ENCODE results near the gene WDPCP. TPM values are rescaled to one million over a fixed set of nuclear protein-coding genes. Genes with fewer than 3 reads are reported as not detected.
"Not testable (repeated sequence)": the region's sequence is repeated elsewhere in the genome, so short reads cannot be mapped to it uniquely, and the experiment has no call there.

The WDPCP gene
- total RNA-seq, 3 donors from 2014 or later = 5.3 to 15.4 (median 7.5) TPM

DNA sequence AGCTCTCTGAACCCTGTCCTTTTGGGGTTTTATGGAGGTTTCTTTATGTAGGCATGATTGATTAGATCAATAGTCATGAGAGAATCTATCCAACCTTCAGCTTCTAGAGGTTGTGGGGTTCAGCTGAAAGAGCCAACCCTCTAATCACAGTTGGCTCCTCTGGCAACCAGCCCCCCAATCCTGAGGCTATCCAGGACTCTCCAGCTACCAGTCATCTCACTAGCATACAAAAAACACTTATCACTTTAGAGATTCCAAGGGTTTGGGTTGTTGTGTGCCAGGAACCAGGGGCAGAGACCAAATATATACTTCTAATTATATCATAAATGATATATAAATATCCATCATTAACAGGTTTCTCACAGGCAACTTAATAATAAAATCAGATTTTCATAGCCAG, 11.7 kb downstream of the WDPCP start:
- Histone ChIP-seq H3K9me3 (peaks cover 12% of the 10 kb centered on the region), H3K4me3 (no peak overlapping the region), H3K4me1 (ENCODE audit: low read depth) (no peaks in the 10 kb centered on the region), H3K36me3 (ENCODE audit: low read depth) (no peaks in the 10 kb centered on the region)
- DNase-seq (no peak), ATAC-seq (no peak)
- intact Hi-C loops (cut with DNase I, micrococcal nuclease) = no loop called here
- TF ChIP-seq, protein P1, sequence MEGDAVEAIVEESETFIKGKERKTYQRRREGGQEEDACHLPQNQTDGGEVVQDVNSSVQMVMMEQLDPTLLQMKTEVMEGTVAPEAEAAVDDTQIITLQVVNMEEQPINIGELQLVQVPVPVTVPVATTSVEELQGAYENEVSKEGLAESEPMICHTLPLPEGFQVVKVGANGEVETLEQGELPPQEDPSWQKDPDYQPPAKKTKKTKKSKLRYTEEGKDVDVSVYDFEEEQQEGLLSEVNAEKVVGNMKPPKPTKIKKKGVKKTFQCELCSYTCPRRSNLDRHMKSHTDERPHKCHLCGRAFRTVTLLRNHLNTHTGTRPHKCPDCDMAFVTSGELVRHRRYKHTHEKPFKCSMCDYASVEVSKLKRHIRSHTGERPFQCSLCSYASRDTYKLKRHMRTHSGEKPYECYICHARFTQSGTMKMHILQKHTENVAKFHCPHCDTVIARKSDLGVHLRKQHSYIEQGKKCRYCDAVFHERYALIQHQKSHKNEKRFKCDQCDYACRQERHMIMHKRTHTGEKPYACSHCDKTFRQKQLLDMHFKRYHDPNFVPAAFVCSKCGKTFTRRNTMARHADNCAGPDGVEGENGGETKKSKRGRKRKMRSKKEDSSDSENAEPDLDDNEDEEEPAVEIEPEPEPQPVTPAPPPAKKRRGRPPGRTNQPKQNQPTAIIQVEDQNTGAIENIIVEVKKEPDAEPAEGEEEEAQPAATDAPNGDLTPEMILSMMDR (IDR thresholded peaks at IDR 0.05) = no peak

DNA sequence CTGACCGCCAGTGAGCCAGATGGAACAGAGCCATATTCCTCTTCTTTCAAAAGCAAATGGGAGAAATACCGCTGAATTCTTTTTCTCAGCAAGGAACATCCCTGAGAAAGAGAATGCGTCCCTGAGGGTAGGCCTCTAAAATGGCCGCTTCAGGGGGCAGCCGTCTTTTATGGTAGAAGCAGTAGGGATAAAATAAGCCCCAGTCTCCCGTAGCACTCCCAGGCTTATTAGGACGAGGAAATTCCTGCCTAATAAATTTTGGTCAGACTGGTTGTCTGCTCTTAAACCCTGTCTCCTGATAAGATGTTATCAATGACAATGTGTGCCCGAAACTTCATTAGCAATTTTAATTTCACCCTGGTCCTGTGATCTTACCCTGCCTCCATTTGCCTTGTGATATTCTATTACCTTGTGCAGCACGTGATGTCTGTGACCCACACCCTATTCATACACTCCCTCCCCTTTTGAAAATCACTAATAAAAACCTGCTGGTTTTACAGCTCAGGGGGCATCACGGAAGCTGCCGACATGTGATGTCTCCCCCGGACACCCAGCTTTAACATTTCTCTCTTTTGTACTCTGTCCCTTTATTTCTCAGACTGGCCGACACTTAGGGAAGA, 14.4 kb downstream of the WDPCP start:
- peaks cover 12% of the 10 kb centered on the region for H3K9me3 ChIP-seq
- intact Hi-C loops (cut with DNase I, micrococcal nuclease); H3K36me3 ChIP-seq (ENCODE audit: low read depth); ATAC-seq; DNase-seq; H3K4me3 ChIP-seq; H3K4me1 ChIP-seq (ENCODE audit: low read depth): not testable (repeated sequence)

DNA sequence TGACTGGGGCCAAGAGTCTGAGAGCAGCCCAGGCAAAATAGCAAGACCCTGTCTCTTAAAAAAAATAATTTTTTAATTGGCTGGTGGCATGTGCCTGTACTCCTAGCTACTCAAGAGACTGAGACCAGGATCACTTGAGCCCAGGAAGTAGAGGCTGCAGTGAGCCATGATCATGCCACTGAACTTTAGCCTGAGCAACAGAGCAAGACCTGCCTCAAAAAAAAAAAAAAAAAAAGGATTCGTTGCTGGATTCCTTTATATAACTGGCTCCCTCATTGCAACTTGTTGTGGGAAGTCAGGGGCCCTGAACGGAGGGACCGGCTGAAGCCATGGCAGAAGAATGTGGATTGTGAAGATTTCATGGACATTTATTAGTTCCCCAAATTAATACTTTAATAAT, 15.3 kb downstream of the WDPCP start:
- DNase-seq; ATAC-seq; H3K4me1 ChIP-seq (ENCODE audit: low read depth); H3K4me3 ChIP-seq; H3K36me3 ChIP-seq (ENCODE audit: low read depth); intact Hi-C loops (cut with DNase I, micrococcal nuclease): not testable (repeated sequence)
- H3K9me3 ChIP-seq = peaks cover 19% of the 10 kb centered on the region

DNA sequence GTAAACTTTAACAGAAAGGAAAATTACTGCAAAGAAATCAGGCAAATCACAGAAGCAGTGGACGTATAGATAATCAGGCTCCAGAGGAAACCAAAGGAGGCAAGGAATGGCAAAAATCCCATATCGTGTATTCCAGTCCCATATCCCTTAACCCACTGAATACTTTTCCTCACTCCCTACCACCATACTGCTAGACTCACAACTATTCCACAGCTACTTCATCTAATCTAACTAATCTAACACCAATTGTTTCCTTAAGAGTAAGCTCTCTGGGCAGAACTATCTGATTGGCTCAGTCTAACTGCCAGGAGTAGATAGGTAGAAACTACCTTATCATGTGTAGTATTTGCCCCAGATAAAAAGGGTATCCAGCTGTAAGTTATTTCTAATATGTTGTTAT, 16.3 kb downstream of the WDPCP start:
- H3K4me1 ChIP-seq (ENCODE audit: low read depth) = no peaks in the 10 kb centered on the region
- DNase-seq = no peak
- H3K9me3 ChIP-seq = peaks cover 23% of the 10 kb centered on the region
- no peak overlapping the region for H3K4me3 ChIP-seq
- ATAC-seq = no peak
- intact Hi-C loops (cut with DNase I, micrococcal nuclease) = no loop called here
- no peaks in the 10 kb centered on the region for H3K36me3 ChIP-seq (ENCODE audit: low read depth)
- TF ChIP-seq, protein P1 (IDR thresholded peaks at IDR 0.05) = no peak

DNA sequence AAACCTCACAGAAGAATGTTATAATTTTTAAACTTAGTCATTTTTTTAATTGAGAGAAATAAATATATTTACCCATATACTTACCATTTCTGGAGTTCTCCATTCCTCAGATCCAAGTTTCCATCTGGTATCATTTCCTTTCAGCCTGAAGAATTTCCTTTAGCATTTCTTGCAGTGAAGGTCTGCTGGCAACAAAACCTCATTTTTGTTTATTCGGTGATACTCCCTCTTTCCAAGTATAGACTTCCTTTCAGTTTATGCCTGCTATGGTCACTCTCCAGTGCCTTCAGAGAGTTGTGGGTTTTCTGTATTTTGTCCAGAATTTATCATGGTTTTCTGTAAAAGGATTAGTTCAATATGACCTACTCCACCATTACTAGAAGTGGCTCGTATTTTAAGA, 17.0 kb downstream of the WDPCP start:
- intact Hi-C loops (cut with DNase I, micrococcal nuclease) = no loop called here

DNA sequence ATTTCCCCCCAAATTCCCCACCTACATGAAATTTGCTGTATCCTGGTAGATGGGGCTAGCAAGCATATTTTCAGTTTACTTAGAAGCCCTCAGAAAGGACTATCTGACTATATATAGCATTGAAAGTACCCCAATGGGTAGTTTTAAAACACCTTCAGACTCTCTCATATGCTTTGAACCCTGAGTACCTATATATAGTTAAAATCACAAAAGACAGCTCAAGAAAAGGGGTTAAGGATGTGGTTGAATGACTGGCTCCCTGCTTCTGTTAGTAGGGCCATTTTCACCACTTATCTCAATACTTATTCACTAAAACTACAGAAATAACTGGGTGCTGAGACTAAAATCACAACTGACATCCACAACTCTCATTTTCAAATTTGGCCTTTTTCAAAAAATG, 18.5 kb downstream of the WDPCP start:
- Histone ChIP-seq H3K4me1 (ENCODE audit: low read depth) (no peaks in the 10 kb centered on the region), H3K4me3 (no peak overlapping the region), H3K36me3 (ENCODE audit: low read depth) (no peaks in the 10 kb centered on the region), H3K9me3 (peaks cover 28% of the 10 kb centered on the region)
- ATAC-seq (no peak), DNase-seq (no peak)
- intact Hi-C loops (cut with DNase I, micrococcal nuclease) = no loop called here
- TF ChIP-seq, protein P1 (IDR thresholded peaks at IDR 0.05) = no peak

More for the DNA sequence above, 17.0 kb downstream of the WDPCP start:
- H3K4me1 ChIP-seq (ENCODE audit: low read depth) = no peaks in the 10 kb centered on the region
- peaks cover 28% of the 10 kb centered on the region for H3K9me3 ChIP-seq
- TF ChIP-seq, protein P1 (IDR thresholded peaks at IDR 0.05) = no peak
- DNase-seq (no peak), ATAC-seq (no peak)
- no peaks in the 10 kb centered on the region for H3K36me3 ChIP-seq (ENCODE audit: low read depth)
- no peak overlapping the region for H3K4me3 ChIP-seq

DNA sequence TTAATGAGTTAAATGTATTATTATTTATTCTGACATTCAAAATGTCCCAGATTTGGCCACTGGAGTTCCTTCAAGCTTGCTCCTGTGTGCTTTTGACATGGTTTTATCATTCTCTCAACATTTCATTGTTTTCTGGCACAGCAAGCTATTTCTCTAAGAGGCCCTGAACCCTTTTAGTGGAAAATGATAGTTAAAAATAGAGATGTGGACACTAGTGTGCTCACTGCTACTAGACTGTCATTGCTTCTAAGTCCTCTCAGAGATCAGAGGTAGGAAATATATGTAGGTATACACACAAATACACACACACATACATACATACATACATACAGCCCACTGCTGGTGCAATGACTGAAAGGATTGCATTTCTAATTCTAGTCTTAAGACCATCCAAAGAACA, 25.5 kb downstream of the WDPCP start:
- no peaks in the 10 kb centered on the region for H3K4me1 ChIP-seq (ENCODE audit: low read depth)
- DNase-seq = no peak
- H3K36me3 ChIP-seq (ENCODE audit: low read depth) = no peaks in the 10 kb centered on the region
- TF ChIP-seq, protein P1 (IDR thresholded peaks at IDR 0.05) = no peak
- intact Hi-C loops (cut with DNase I, micrococcal nuclease) = no loop called here
- H3K4me3 ChIP-seq = no peak overlapping the region
- H3K9me3 ChIP-seq = peaks cover 22% of the 10 kb centered on the region
- no peak for ATAC-seq

DNA sequence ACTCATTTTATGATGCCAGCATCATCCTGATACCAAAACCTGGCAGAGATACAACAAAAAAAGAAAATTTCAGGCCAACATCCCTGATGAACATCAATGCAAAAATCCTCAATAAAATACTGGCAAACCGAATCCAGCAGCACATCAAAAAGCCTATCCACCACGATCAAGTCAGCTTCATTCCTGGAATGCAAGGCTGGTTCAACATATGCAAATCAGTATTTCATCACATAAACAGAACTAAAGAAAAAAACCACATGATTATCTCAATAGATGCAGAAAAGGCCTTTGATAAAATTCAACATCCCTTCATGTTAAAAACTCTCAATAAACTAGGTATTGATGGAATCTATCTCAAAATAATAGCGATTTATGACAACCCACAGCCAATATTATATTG, 29.4 kb downstream of the WDPCP start:
- DNase-seq; H3K4me1 ChIP-seq (ENCODE audit: low read depth); ATAC-seq; H3K4me3 ChIP-seq; intact Hi-C loops (cut with DNase I, micrococcal nuclease); H3K36me3 ChIP-seq (ENCODE audit: low read depth): not testable (repeated sequence)
- peaks cover 19% of the 10 kb centered on the region for H3K9me3 ChIP-seq

DNA sequence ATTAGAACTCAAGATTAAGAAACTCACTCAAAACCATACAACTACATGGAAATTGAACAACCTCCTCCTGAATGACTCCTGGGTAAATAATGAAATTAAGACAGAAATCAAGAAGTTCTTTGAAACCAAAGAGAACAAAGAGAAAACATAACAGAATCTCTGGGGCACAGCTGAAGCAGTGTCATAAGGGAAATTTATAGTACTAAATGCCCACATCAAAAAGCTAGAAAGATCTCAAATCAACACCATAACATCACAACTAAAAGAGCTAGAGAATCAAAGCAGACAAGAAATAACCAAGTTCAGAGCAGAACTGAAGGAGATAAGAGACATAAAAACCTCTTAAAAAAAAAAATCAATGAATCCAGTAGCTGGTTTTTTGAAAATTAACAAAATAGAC, 30.5 kb downstream of the WDPCP start:
- ATAC-seq; H3K4me3 ChIP-seq; DNase-seq; intact Hi-C loops (cut with DNase I, micrococcal nuclease); H3K36me3 ChIP-seq (ENCODE audit: low read depth); H3K4me1 ChIP-seq (ENCODE audit: low read depth): not testable (repeated sequence)
- peaks cover 19% of the 10 kb centered on the region for H3K9me3 ChIP-seq

Data from mucosa of descending colon (tissue), 3 donors.